Liver (tissue), 9 donors: ENCODE data around the gene CNOT8. TPM values are rescaled to one million over a fixed set of nuclear protein-coding genes. Genes with fewer than 3 reads are reported as not detected.

Experiments used
- DNase-seq: peaks from one replicate; pipeline ENCODE4 v3.0.0-alpha.2; 2017; ENCODE audit warnings: low spot score
- H3K27ac ChIP-seq, 2 donors: one replicate each; pipeline ENCODE4 v1.7.0; 2013; ENCODE audit warnings: inconsistent platforms in 2 of 2, low read length in 2 of 2, control low read depth in 1 of 2, low read depth in 1 of 2, mild to moderate bottlenecking in 1 of 2
- H3K27me3 ChIP-seq, 4 donors: one replicate each; pipeline versions ENCODE4 v1.6.1 to v1.7.0; 2013; ENCODE audit warnings: low read length in 3 of 4, inconsistent platforms in 1 of 4, mild to moderate bottlenecking in 1 of 4, moderate library complexity in 1 of 4; ENCODE audit not compliant: control insufficient read depth in 4 of 4, insufficient read depth in 4 of 4
- H3K36me3 ChIP-seq, 4 donors: one replicate each; pipeline versions ENCODE4 v1.6.1 to v1.7.0; 2013; ENCODE audit warnings: low read length in 3 of 4, mild to moderate bottlenecking in 3 of 4, low read depth in 1 of 4, moderate library complexity in 1 of 4; ENCODE audit not compliant: control insufficient read depth in 4 of 4, insufficient read depth in 3 of 4
- H3K4me1 ChIP-seq, 4 donors: one replicate each; pipeline versions ENCODE4 v1.6.1 to v1.7.0; 2013; ENCODE audit warnings: low read length in 3 of 4, mild to moderate bottlenecking in 3 of 4, moderate library complexity in 1 of 4; ENCODE audit not compliant: control insufficient read depth in 4 of 4, insufficient read depth in 4 of 4
- H3K4me3 ChIP-seq, 3 donors: one replicate each; pipeline versions ENCODE4 v1.6.1 to v1.7.0; 2013; ENCODE audit warnings: low read length in 3 of 3, control low read depth in 1 of 3, low read depth in 1 of 3, mild to moderate bottlenecking in 1 of 3
- H3K9ac ChIP-seq, 2 donors: one replicate each; pipeline ENCODE4 v1.7.0; 2013; ENCODE audit warnings: low read length in 2 of 2, mild to moderate bottlenecking in 2 of 2, moderate library complexity in 2 of 2, control low read depth in 1 of 2, low read depth in 1 of 2
- H3K9me3 ChIP-seq, 4 donors: one replicate each; pipeline versions ENCODE4 v1.6.1 to v1.7.0; 2013; ENCODE audit warnings: low read length in 3 of 4; ENCODE audit not compliant: control insufficient read depth in 4 of 4
- CTCF ChIP-seq: fragments of 150-350 bp; IDR thresholded peaks from 2 replicates; pipeline ENCODE4 v1.5.1; 2017; ENCODE audit warnings: improper control_type of control experiment, low read depth, low read length; ENCODE audit not compliant: missing input control
- EGR1 ChIP-seq, 2 donors: IDR thresholded peaks; 2 replicates each; pipeline ENCODE4 v1.6.1; 2016 to 2018; ENCODE audit warnings: antibody characterized with exemption in 2 of 2, low read depth in 2 of 2
- FOXA1 ChIP-seq: IDR thresholded peaks from 2 replicates; pipeline ENCODE4 v1.6.1; 2016; ENCODE audit warnings: antibody characterized with exemption
- FOXA2 ChIP-seq: IDR thresholded peaks from 2 replicates; pipeline ENCODE4 v1.6.1; 2016; ENCODE audit warnings: antibody characterized with exemption
- GABPA ChIP-seq, 2 donors: IDR thresholded peaks in 1 of 2; conservative IDR thresholded peaks in 1 of 2; 2 replicates each; pipeline ENCODE4 v1.6.1; 2016; ENCODE audit warnings: antibody characterized with exemption in 2 of 2, mild to moderate bottlenecking in 1 of 2, moderate library complexity in 1 of 2
- HNF4A ChIP-seq, 2 donors: conservative IDR thresholded peaks; 2 replicates each; pipeline ENCODE4 v1.6.1; 2016; ENCODE audit warnings: antibody characterized with exemption in 2 of 2, mild to moderate bottlenecking in 2 of 2
- HNF4G ChIP-seq: IDR thresholded peaks from 2 replicates; pipeline ENCODE4 v1.6.1; 2016; ENCODE audit warnings: antibody characterized with exemption
- MAX ChIP-seq: IDR thresholded peaks from 2 replicates; pipeline ENCODE4 v1.6.1; 2016; ENCODE audit warnings: antibody characterized with exemption
- NR2F2 ChIP-seq: IDR thresholded peaks from 2 replicates; pipeline ENCODE4 v1.6.1; 2016; ENCODE audit warnings: antibody characterized with exemption
- RAD21 ChIP-seq, 2 donors: IDR thresholded peaks; 2 replicates each; pipeline ENCODE4 v1.6.1; 2016; ENCODE audit warnings: antibody characterized with exemption in 2 of 2, mild to moderate bottlenecking in 2 of 2
- RXRA ChIP-seq, 2 donors: IDR thresholded peaks; 2 replicates each; pipeline ENCODE4 v1.6.1; 2017 to 2018; ENCODE audit warnings: antibody characterized with exemption in 2 of 2, mild to moderate bottlenecking in 1 of 2
- SP1 ChIP-seq: IDR thresholded peaks from 2 replicates; pipeline ENCODE4 v1.6.1; 2018; ENCODE audit warnings: antibody characterized with exemption, mild to moderate bottlenecking
- TAF1 ChIP-seq: conservative IDR thresholded peaks from 2 replicates; pipeline ENCODE4 v1.6.1; 2016; ENCODE audit warnings: antibody characterized with exemption, mild to moderate bottlenecking
- ZBTB33 ChIP-seq: IDR thresholded peaks from 2 replicates; pipeline ENCODE4 v1.6.1; 2016; ENCODE audit warnings: antibody characterized with exemption
- WGBS: extraction: QIAGEN DNeasy Blood & Tissue Kit; methylation state at CpG from one replicate; pipeline ENCODE4 v1.1.7; 2013; 5-methylcytosine and 5-hydroxymethylcytosine counted together
- polyA plus RNA-seq, 2 donors: library from polyadenylated mRNA; stranded (reverse) in 1 of 2; unstranded in 1 of 2; fragments of 200-250 nt in 1 of 2; fragments of >200 nt in 1 of 2; fragmentation: Nextera tagmentation in 1 of 2; extraction: Ambion mirVana in 1 of 2; gene quantifications; one replicate each; pipeline versions ENCODE4 v1.2.1 to v1.2.3, GENCODE V29; 2013 to 2015
- total RNA-seq, 2 donors: library from RNA; depleted of rRNA; stranded (reverse); fragments of >200 nt; gene quantifications; one replicate each; pipeline ENCODE4 v1.2.3, GENCODE V29; 2014
- TF ChIP-seq, protein P1 (sequence below): IDR thresholded peaks from 2 replicates; pipeline ENCODE4 v1.6.1; 2016; ENCODE audit warnings: antibody characterized with exemption
- TF ChIP-seq, protein P2 (sequence below): IDR thresholded peaks from 2 replicates; pipeline ENCODE4 v1.6.1; 2016; ENCODE audit warnings: antibody characterized with exemption, mild to moderate bottlenecking
- donor health status: healthy.
- donor health status: healthy.
- donor health status: healthy.
- donor health status: healthy.
- donor health status: healthy.

Gene CNOT8
- total and polyA plus RNA-seq, 4 donors, result 12.6 to 38.9 (median 20.8) TPM

DNA sequence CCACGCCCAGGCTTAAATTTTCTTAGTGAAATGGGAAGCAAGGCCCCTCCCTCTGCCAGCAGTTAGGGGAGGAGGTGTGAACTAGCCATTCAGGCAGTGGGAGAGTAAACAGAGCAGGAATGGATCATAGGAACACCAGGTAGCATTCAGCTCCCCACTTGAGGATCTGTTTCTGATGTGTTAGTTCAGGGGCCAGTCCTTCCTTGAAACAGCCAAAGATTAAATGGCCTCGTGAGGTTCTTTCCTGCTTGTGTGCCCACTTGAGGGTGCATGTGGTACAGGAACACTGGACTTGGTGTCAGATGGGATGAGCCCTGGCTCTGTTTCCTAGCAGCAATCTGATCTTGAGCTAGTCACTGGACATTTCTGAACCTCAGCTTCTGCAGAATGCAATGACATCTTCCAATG is 29.2 kb upstream of the CNOT8 start:
- Histone ChIP-seq H3K4me3 (no peak overlapping the region), H3K27ac (no peak overlapping the region), H3K27me3 (no peaks in the 10 kb centered on the region), H3K4me1 (peaks cover 2 to 6% (median 3%) of the 10 kb centered on the region in 4 donors), H3K9ac (no peak overlapping the region), H3K9me3 (no peaks in the 10 kb centered on the region), H3K36me3 (peaks cover 3 to 29% (median 21%) of the 10 kb centered on the region in 4 donors)
- TF ChIP-seq CTCF, result no peak
- no peak for TF ChIP-seq FOXA1
- no peak for TF ChIP-seq HNF4G
- no peak for TF ChIP-seq TAF1
- TF ChIP-seq, protein P1, sequence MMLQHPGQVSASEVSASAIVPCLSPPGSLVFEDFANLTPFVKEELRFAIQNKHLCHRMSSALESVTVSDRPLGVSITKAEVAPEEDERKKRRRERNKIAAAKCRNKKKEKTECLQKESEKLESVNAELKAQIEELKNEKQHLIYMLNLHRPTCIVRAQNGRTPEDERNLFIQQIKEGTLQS, result no peak
- no peak for TF ChIP-seq RAD21 (IDR thresholded peaks at IDR 0.05)
- no peak for TF ChIP-seq GABPA (IDR thresholded peaks at IDR 0.05 in 1 of 2, conservative IDR thresholded peaks at IDR 0.05 in 1 of 2)
- no peak for TF ChIP-seq EGR1 (IDR thresholded peaks at IDR 0.05; ENCODE audit: low read depth in 2 of 2)
- no peak for TF ChIP-seq ZBTB33
- TF ChIP-seq, protein P2, sequence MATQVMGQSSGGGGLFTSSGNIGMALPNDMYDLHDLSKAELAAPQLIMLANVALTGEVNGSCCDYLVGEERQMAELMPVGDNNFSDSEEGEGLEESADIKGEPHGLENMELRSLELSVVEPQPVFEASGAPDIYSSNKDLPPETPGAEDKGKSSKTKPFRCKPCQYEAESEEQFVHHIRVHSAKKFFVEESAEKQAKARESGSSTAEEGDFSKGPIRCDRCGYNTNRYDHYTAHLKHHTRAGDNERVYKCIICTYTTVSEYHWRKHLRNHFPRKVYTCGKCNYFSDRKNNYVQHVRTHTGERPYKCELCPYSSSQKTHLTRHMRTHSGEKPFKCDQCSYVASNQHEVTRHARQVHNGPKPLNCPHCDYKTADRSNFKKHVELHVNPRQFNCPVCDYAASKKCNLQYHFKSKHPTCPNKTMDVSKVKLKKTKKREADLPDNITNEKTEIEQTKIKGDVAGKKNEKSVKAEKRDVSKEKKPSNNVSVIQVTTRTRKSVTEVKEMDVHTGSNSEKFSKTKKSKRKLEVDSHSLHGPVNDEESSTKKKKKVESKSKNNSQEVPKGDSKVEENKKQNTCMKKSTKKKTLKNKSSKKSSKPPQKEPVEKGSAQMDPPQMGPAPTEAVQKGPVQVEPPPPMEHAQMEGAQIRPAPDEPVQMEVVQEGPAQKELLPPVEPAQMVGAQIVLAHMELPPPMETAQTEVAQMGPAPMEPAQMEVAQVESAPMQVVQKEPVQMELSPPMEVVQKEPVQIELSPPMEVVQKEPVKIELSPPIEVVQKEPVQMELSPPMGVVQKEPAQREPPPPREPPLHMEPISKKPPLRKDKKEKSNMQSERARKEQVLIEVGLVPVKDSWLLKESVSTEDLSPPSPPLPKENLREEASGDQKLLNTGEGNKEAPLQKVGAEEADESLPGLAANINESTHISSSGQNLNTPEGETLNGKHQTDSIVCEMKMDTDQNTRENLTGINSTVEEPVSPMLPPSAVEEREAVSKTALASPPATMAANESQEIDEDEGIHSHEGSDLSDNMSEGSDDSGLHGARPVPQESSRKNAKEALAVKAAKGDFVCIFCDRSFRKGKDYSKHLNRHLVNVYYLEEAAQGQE, result no peak
- TF ChIP-seq HNF4A (conservative IDR thresholded peaks at IDR 0.05), result no peak
- TF ChIP-seq RXRA (IDR thresholded peaks at IDR 0.05), result no peak
- no peak for TF ChIP-seq FOXA2
- TF ChIP-seq NR2F2, result no peak
- TF ChIP-seq MAX, result no peak
- TF ChIP-seq SP1, result no peak
- 85% methylated on average over 2 of the region's 2 CpGs for WGBS
- no peak for DNase-seq
